Astrocyte (in vitro differentiated cells and primary cell): ENCODE data around the gene MICAL2. TPM values are rescaled to one million over a fixed set of nuclear protein-coding genes. Genes with fewer than 3 reads are reported as not detected.

ENCODE experiments used
- DNase-seq: peaks from one replicate; pipeline ENCODE4 v3.0.0-alpha.2; 2010; ENCODE audit warnings: low read depth
- FAIRE-seq: peaks from 2 replicates; lab custom pipeline; 2011; peaks lifted over from hg19 to GRCh38; lab: Jason Lieb, UNC
- H2AFZ ChIP-seq: 2 replicates; pipeline ENCODE4 v1.6.0; 2012; ENCODE audit warnings: low read depth, low read length, inconsistent platforms
- H3K27ac ChIP-seq: 2 replicates; pipeline ENCODE4 v1.5.1; 2011; ENCODE audit warnings: low read depth, low read length, inconsistent platforms
- H3K27me3 ChIP-seq: 2 replicates; pipeline ENCODE4 v1.6.0; 2011; ENCODE audit warnings: low read length, inconsistent platforms; ENCODE audit not compliant: insufficient read depth
- H3K36me3 ChIP-seq: 2 replicates; pipeline ENCODE4 v1.5.1; 2011; ENCODE audit warnings: low read length, inconsistent platforms; ENCODE audit not compliant: insufficient read depth
- H3K4me1 ChIP-seq: 2 replicates; pipeline ENCODE4 v1.5.1; 2011; ENCODE audit warnings: low read length, inconsistent platforms; ENCODE audit not compliant: insufficient read depth
- H3K4me2 ChIP-seq: 2 replicates; pipeline ENCODE4 v1.6.0; 2012; ENCODE audit warnings: low read length, inconsistent platforms
- H3K4me3 ChIP-seq: 2 replicates; pipeline ENCODE4 v1.5.1; 2011; ENCODE audit warnings: low read depth, mild to moderate bottlenecking, low read length, inconsistent platforms; ENCODE audit not compliant: insufficient read depth
- H3K79me2 ChIP-seq: 2 replicates; pipeline ENCODE4 v1.6.0; 2012; ENCODE audit warnings: mild to moderate bottlenecking, low read length, inconsistent platforms; ENCODE audit not compliant: insufficient read depth
- H3K9ac ChIP-seq: 2 replicates; pipeline ENCODE4 v1.6.0; 2012; ENCODE audit warnings: mild to moderate bottlenecking, low read length, inconsistent platforms
- H3K9me3 ChIP-seq: 2 replicates; pipeline ENCODE4 v1.5.1; 2012; ENCODE audit warnings: low read depth, mild to moderate bottlenecking, low read length, inconsistent platforms; ENCODE audit not compliant: insufficient read depth
- H4K20me1 ChIP-seq: 2 replicates; pipeline ENCODE4 v1.6.0; 2012; ENCODE audit warnings: low read length, inconsistent platforms; ENCODE audit not compliant: insufficient read depth
- H3K27ac Mint-ChIP-seq: one replicate; pipeline ENCODE4 v1.8.0; 2021; ENCODE audit warnings: mild to moderate bottlenecking, mixed read lengths; ENCODE audit not compliant: unreplicated experiment
- H3K27me3 Mint-ChIP-seq: one replicate; pipeline ENCODE4 v1.8.0; 2021; ENCODE audit warnings: low read depth, mixed read lengths; ENCODE audit not compliant: unreplicated experiment
- H3K36me3 Mint-ChIP-seq: one replicate; pipeline ENCODE4 v1.8.0; 2021; ENCODE audit warnings: low read depth, mixed read lengths; ENCODE audit not compliant: unreplicated experiment
- H3K4me1 Mint-ChIP-seq: one replicate; pipeline ENCODE4 v1.8.0; 2021; ENCODE audit warnings: low read depth, mixed read lengths; ENCODE audit not compliant: unreplicated experiment
- H3K4me3 Mint-ChIP-seq: one replicate; pipeline ENCODE4 v1.8.0; 2021; ENCODE audit warnings: mild to moderate bottlenecking, moderate library complexity, mixed read lengths; ENCODE audit not compliant: unreplicated experiment
- H3K9me3 Mint-ChIP-seq: one replicate; pipeline ENCODE4 v1.8.0; 2021; ENCODE audit warnings: mild to moderate bottlenecking, mixed read lengths; ENCODE audit not compliant: unreplicated experiment
- EZH2 ChIP-seq: IDR thresholded peaks from 2 replicates; pipeline ENCODE4 v1.6.1; 2012; ENCODE audit warnings: mild to moderate bottlenecking, low read length, inconsistent platforms; ENCODE audit not compliant: insufficient read depth
- total RNA-seq: library from RNA; stranded (reverse); gene quantifications from 2 replicates; pipeline ENCODE4 v1.2.1, GENCODE V29; 2021
- TF ChIP-seq, protein P1 (sequence below): IDR thresholded peaks from 2 replicates; pipeline ENCODE4 v1.5.1; 2011; ENCODE audit warnings: low read depth, mild to moderate bottlenecking, inconsistent platforms, low read length, moderate library complexity; ENCODE audit not compliant: insufficient read depth

Gene MICAL2
- total RNA-seq, 1 donor from 2014 or later, result 357 TPM

DNA sequence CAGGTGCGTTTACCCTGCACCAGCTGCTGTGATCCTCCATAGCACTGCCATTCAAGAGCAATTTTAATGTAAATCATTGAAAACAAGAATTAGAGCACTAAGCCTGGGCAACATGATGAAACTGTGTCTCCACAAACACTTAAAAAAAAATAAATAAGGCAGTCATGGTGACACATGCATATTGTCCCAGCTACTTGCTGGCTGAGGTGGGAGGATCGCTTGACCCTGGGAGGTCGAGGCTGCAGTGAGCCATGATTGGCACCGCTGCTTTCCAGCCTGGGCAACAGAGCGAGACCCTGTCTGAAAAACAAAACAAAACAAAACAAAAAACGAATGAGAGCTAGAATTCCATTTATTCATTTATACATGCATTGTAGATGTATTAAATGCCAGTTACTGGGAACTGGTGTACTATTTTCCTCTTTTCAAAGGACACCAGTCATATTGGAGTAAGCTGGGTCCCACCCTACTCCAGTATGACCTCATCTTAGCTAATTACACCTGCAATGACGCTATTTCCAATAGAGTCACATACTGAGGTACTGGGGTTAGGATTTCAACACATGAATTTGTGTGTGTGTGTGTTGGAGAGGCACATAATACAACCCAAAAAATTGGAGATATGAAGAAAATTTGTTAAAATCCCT lies 101.9 kb downstream of the MICAL2 start:
- Histone ChIP-seq H4K20me1 (no peaks in the 10 kb centered on the region), H2AFZ (no peak overlapping the region), H3K4me2 (no peak overlapping the region), H3K27me3 (no peaks in the 10 kb centered on the region), H3K4me1 (peaks cover 62% of the 10 kb centered on the region), H3K27ac (peak overlapping the region; percentile 93), H3K79me2 (peaks cover 51% of the 10 kb centered on the region), H3K36me3 (peaks cover 79% of the 10 kb centered on the region), H3K9me3 (no peaks in the 10 kb centered on the region), H3K9ac (peak overlapping the region; percentile 79), H3K4me3 (no peak overlapping the region)
- no peaks in the 10 kb centered on the region for H3K9me3 Mint-ChIP-seq
- no peak for TF ChIP-seq EZH2
- TF ChIP-seq, protein P1, sequence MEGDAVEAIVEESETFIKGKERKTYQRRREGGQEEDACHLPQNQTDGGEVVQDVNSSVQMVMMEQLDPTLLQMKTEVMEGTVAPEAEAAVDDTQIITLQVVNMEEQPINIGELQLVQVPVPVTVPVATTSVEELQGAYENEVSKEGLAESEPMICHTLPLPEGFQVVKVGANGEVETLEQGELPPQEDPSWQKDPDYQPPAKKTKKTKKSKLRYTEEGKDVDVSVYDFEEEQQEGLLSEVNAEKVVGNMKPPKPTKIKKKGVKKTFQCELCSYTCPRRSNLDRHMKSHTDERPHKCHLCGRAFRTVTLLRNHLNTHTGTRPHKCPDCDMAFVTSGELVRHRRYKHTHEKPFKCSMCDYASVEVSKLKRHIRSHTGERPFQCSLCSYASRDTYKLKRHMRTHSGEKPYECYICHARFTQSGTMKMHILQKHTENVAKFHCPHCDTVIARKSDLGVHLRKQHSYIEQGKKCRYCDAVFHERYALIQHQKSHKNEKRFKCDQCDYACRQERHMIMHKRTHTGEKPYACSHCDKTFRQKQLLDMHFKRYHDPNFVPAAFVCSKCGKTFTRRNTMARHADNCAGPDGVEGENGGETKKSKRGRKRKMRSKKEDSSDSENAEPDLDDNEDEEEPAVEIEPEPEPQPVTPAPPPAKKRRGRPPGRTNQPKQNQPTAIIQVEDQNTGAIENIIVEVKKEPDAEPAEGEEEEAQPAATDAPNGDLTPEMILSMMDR, result no peak
- H3K4me3 Mint-ChIP-seq, result no peak overlapping the region
- DNase-seq, result no peak
- H3K4me1 Mint-ChIP-seq, result peaks cover 54% of the 10 kb centered on the region
- FAIRE-seq, result no peak
- no peak overlapping the region for H3K27ac Mint-ChIP-seq
- no peaks in the 10 kb centered on the region for H3K27me3 Mint-ChIP-seq
- peaks cover 68% of the 10 kb centered on the region for H3K36me3 Mint-ChIP-seq

DNA sequence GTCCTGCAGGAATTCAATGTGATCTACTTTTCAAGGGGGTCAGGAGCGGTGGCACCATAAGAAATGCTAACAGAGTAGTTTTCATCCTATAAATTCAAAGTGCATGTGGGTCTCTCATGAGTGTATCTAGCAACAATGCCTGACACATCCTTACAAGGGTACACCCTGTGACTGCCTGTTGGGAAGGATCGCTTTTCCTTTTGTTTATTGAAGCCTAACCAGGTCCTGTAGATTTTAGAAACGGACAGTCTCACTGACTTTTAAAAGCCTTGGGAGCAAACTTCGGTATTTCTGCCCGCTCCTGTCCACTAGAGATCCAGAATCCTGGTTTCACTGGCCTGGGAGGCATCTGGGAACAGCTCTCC lies 102.4 kb downstream of the MICAL2 start:
- Mint-ChIP-seq H3K36me3 (peaks cover 70% of the 10 kb centered on the region), H3K9me3 (no peaks in the 10 kb centered on the region), H3K4me3 (no peak overlapping the region), H3K27ac (peak overlapping the region; percentile 78), H3K4me1 (peaks cover 49% of the 10 kb centered on the region), H3K27me3 (no peaks in the 10 kb centered on the region)
- Histone ChIP-seq H3K9ac (peak overlapping the region; percentile 79), H3K4me2 (peak overlapping the region; percentile 62), H2AFZ (no peak overlapping the region), H3K36me3 (peaks cover 79% of the 10 kb centered on the region), H3K4me3 (no peak overlapping the region), H3K27ac (peak overlapping the region; percentile 93), H4K20me1 (no peaks in the 10 kb centered on the region), H3K79me2 (peaks cover 50% of the 10 kb centered on the region), H3K27me3 (no peaks in the 10 kb centered on the region), H3K4me1 (peaks cover 57% of the 10 kb centered on the region), H3K9me3 (no peaks in the 10 kb centered on the region)
- DNase-seq (no peak), FAIRE-seq (no peak)
- TF ChIP-seq EZH2, result no peak
- TF ChIP-seq, protein P1, result no peak

DNA sequence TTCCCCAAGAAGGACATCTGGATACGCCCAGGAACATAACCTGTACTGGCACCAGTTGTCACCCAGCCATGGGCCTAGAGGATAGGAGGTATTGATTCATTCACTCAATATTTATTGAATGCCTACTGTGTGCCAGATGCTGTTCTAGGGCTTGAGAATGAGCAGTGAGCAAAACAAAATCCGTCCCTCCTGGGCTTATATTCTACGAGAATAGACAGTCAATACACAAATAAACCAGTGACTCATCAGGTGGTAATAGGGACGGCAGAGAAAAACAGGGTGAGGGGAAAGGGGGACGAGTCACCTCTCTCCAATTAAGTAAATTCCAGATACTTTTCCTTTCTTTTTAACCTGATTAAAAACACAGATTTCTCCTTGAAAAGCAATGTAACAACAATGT lies 103.5 kb downstream of the MICAL2 start:
- Mint-ChIP-seq H3K27ac (peak overlapping the region; percentile 64), H3K4me3 (no peak overlapping the region), H3K27me3 (no peaks in the 10 kb centered on the region), H3K9me3 (no peaks in the 10 kb centered on the region), H3K4me1 (peaks cover 42% of the 10 kb centered on the region), H3K36me3 (peaks cover 69% of the 10 kb centered on the region)
- H3K4me1 ChIP-seq, result peaks cover 52% of the 10 kb centered on the region
- H3K4me2 ChIP-seq, result peak overlapping the region; percentile 62
- no peak overlapping the region for H3K4me3 ChIP-seq
- peaks cover 49% of the 10 kb centered on the region for H3K79me2 ChIP-seq
- FAIRE-seq (no peak), DNase-seq (no peak)
- H3K9ac ChIP-seq, result peak overlapping the region; percentile 79
- H2AFZ ChIP-seq, result no peak overlapping the region
- H3K27ac ChIP-seq, result peak overlapping the region; percentile 93
- peaks cover 79% of the 10 kb centered on the region for H3K36me3 ChIP-seq
- H4K20me1 ChIP-seq, result no peaks in the 10 kb centered on the region
- H3K27me3 ChIP-seq, result no peaks in the 10 kb centered on the region
- no peak for TF ChIP-seq EZH2
- TF ChIP-seq, protein P1, result no peak
- no peaks in the 10 kb centered on the region for H3K9me3 ChIP-seq
